D721Med (cell line): ENCODE data around the gene KYNU.

Experiments used
- DNase-seq: peaks from one replicate; pipeline ENCODE4 v3.0.0; 2011; ENCODE audit warnings: low spot score; ENCODE audit not compliant: insufficient read length
- FAIRE-seq: peaks from 2 replicates; lab custom pipeline; 2011; peaks lifted over from hg19 to GRCh38; lab: Jason Lieb, UNC
- TF ChIP-seq, protein P1 (sequence below): IDR thresholded peaks from 2 replicates; pipeline ENCODE4 v1.5.1; 2012; ENCODE audit warnings: mild to moderate bottlenecking, control low read depth; ENCODE audit not compliant: insufficient read depth; ENCODE audit errors: missing control alignments

KYNU gene

GRCh38 chr2:142989273-142990204, 112.1 kb downstream of the KYNU start:
- no peak for DNase-seq
- TF ChIP-seq, protein P1, sequence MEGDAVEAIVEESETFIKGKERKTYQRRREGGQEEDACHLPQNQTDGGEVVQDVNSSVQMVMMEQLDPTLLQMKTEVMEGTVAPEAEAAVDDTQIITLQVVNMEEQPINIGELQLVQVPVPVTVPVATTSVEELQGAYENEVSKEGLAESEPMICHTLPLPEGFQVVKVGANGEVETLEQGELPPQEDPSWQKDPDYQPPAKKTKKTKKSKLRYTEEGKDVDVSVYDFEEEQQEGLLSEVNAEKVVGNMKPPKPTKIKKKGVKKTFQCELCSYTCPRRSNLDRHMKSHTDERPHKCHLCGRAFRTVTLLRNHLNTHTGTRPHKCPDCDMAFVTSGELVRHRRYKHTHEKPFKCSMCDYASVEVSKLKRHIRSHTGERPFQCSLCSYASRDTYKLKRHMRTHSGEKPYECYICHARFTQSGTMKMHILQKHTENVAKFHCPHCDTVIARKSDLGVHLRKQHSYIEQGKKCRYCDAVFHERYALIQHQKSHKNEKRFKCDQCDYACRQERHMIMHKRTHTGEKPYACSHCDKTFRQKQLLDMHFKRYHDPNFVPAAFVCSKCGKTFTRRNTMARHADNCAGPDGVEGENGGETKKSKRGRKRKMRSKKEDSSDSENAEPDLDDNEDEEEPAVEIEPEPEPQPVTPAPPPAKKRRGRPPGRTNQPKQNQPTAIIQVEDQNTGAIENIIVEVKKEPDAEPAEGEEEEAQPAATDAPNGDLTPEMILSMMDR, result peak; percentile 55
- FAIRE-seq, result peak; percentile 25

DNA sequence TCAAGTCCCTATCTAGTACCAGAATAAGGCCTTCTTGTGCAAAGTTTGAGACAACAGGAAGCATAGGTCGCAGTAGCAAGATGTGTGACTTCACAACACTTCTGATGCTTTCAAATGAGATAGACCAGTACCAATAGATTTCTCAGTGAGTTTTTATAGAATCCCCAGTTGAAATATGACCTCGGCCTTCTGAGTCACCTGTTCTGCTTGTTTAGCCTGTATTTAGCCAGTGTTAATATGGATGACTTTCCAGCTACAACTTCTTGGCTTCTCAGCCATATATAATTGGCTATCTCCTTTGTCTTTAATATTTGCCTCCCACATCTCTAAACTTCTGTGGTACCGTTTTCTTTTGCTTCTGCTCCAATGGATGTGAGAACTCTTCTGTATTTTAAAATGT, 113.8 kb downstream of the KYNU start:
- no peak for DNase-seq
- TF ChIP-seq, protein P1, result no peak
- FAIRE-seq, result no peak

- TF ChIP-seq, protein P1, result no peak
- no peak for DNase-seq
- FAIRE-seq, result no peak
These were observed 115.4 kb downstream of the KYNU start for GRCh38 chr2:142992840-142993239.

DNA sequence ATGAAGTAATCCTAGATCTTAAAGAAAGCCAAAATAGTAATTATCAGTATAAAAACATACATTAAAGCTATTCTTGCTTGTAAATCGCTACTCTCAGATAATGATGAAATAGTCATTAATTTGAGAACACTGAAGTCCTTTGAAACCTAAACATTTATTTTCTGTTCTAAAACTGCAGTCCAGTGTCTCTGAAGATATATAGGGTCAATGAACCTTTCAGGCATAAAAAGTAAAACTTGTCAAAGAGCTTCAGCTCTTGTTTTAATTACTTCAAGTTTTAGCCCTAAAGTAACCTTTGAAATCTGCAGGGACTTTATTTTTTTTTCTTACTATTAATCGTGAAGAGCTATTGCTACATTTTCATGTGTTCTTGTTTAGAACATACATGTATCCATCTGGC, 116.3 kb downstream of the KYNU start:
- TF ChIP-seq, protein P1, result no peak
- FAIRE-seq (no peak), DNase-seq (no peak)

GRCh38 chr2:142994665-142995064, 117.2 kb downstream of the KYNU start:
- DNase-seq (no peak), FAIRE-seq (no peak)
- TF ChIP-seq, protein P1, result no peak

DNA sequence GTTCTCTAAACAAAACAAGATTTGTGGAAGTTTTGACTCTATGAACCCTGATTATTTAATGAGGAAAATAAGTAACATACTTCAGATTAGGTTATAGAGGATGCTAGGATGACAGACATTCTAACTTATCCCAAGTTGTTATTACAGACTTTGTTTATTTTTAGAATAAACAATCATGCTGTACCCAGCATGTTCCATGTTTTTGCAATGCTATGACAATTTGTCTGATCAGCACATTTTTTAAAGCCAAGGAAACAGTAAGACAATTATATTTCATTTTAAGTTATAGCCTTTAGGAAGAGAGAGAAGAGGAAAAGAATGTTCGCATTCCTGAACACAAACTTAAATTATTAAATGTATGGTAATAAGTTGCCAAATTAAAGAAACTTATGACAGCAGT, 119.8 kb downstream of the KYNU start:
- TF ChIP-seq, protein P1, result no peak
- DNase-seq (no peak), FAIRE-seq (no peak)

GRCh38 chr2:143000599-143000998, 123.1 kb downstream of the KYNU start:
- no peak for FAIRE-seq
- no peak for DNase-seq
- TF ChIP-seq, protein P1, result no peak
